Activated gamma-delta T cell treated with anti-CD3 and anti-CD28 coated beads, Interleukin-2, amount 50 U/mL, for 16 hours (primary cell): Measurements from ENCODE around the gene TCF21.
A peak's percentile ranks its signal among the peaks of the same experiment; 100 is the strongest.
"Not testable (repeated sequence)": the region's sequence is repeated elsewhere in the genome, so short reads cannot be mapped to it uniquely, and the experiment has no call there.

Experiments
- DNase-seq: peaks from one replicate; pipeline ENCODE4 v3.0.0-alpha.2; 2020; ENCODE audit warnings: low read depth

The TCF21 gene

DNA sequence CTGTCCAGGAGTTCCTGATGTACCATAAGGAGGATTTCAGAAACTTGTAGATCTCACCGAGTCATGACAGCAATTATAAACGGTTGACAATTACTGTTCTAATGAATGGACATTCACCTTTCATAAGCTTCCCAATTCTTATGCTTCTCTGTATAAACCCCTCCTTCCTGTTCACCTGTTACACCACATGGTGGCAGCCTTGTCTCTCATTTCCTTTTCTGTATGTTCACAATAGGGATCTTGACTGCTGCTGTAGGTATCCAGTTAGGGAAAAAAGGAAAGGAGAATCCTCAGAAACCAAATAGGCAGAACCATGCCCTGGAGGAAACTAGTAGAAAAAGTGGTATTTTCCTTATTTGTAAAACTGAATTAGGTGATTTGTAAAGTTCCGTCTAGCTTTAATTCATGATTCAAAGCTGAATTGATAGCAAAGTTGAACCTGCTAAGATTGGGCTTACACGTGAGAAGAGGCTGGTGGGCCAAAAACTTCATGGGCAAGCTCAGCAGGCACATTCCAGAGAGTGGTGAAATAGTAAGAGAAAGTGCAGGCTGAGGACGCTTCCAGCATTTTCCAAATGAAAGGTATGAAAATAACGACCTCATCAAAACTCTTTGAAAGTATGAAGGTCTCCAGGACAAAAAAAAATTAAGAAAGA lies 35.2 kb downstream of the TCF21 start:
- DNase-seq, result peak; percentile 42

DNA sequence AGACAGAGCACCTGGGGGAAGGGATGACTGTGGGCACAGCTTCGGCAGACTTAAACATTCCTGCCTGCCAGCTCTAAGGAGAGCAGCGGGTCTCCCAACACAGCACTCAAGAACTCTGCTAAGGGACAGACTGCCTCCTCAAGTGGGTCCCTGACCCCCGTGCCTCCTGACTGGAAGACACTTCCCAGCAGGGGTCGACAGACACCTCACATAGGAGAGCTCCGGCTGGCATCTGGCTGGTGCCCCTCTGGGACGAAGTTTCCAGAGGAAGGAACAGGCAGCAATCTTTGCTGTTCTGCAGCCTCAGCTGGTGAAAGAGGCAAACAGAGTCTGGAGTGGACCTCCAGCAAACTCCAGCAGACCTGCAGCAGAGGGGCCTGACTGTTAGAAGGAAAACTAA lies 42.3 kb downstream of the TCF21 start:
- DNase-seq, result not testable (repeated sequence)

- DNase-seq, result not testable (repeated sequence)
These were observed 47.4 kb downstream of the TCF21 start for GRCh38 chr6:133936352-133936751.

DNA sequence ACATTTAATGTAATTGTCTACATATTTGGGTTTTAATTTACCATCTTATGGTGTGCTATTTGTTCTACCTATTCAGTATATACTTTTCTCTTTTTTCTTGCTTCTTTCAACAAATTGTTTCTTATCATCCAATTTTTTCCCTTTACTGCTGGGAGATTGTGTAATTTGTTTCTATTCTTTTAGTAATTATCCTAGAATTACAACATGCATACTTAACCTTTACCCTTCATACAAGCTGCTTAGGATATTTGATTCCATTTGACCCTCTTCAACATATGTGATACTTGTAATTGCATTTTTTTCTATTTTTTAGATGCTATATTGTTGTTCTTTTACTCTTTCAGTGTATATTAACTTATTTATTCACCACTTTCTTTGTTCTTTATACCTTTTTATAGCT lies 49.0 kb downstream of the TCF21 start:
- no peak for DNase-seq

DNA sequence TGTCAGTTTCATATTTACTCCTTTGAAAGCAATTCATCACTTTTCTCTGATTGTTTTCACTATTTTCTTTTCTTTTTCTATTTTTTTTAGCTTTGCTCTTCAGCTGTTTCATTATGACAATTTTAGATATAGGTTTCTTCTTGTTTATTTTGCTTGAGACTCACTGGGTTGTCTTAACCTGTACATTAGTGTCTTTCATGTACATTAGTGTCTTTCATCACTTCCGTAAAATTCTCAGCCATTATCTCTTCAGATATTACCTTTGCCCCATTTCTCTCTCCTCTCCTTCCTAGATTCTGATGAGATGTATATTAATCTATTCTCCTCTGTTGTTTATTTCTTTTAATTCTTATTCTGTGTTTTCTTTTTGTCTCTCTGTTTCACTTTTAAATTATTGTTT lies 49.6 kb downstream of the TCF21 start:
- no peak for DNase-seq

DNA sequence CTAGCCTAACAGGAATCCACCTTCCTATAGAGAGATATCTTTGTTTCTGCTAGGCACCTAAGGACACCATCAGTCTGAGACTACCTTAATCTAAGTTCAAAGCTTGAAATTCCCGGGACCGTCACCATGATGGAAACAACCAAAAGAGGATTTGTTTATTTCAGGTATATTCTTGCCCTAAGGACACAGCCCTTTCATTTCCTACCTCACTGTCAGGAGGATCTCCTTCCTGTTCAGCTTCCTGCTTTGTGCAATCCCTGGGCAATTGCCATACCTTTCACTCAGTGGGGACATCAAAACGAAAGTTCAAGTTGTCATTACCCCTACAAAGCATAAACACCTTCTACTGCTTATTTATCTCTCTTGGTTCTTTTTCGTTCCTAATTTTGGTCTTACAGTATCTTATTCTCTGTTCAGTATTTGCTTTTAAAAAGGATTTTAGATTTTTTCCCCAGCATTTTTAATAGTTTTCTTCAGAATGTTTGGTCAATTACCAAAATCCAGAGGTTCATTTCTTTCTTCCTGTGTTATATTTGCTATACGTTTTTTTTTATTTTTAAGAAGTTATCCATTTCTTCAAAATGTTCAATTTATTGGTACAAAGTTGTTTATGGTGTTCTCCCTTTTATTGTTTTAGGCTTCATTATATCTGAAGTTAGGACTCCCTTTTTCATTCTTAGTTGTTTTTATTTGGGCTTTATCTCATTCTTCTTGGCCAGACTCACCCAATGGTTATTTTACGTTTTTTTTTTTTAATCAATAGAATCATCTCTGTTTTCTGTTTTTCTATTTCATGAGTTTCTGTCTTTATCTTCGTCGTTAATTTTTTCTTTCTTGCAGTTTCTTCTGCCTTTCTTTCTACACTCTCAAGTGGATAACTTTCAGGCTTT lies 51.1 kb downstream of the TCF21 start:
- DNase-seq, result no peak
